Bronchial epithelial cell (primary cell): ENCODE results near the gene ANKIB1. TPM values are rescaled to one million over a fixed set of nuclear protein-coding genes. Genes with fewer than 3 reads are reported as not detected.
A peak's percentile ranks its signal among the peaks of the same experiment; 100 is the strongest.

Experiments used
- DNase-seq: peaks from one replicate; pipeline ENCODE4 v3.0.0-alpha.2; 2010; ENCODE audit warnings: low read depth
- FAIRE-seq: peaks from 2 replicates; lab custom pipeline; 2011; peaks lifted over from hg19 to GRCh38; lab: Jason Lieb, UNC
- H3K27me3 ChIP-seq: 2 replicates; pipeline ENCODE4 v1.5.1; 2011; ENCODE audit warnings: low read length; ENCODE audit not compliant: control insufficient read depth, insufficient read depth
- H3K36me3 ChIP-seq: 2 replicates; pipeline ENCODE4 v1.5.1; 2011; ENCODE audit warnings: low read length; ENCODE audit not compliant: control insufficient read depth, insufficient read depth
- H3K4me3 ChIP-seq: 2 replicates; pipeline ENCODE4 v1.5.1; 2011; ENCODE audit warnings: mild to moderate bottlenecking, low read depth, low read length, control low read depth
- CTCF ChIP-seq: IDR thresholded peaks from 2 replicates; pipeline ENCODE4 v1.5.1; 2011; ENCODE audit warnings: mild to moderate bottlenecking, moderate library complexity, low read length, control low read depth, inconsistent platforms; ENCODE audit not compliant: insufficient read depth, severe bottlenecking
- total RNA-seq: library from RNA; depleted of rRNA; stranded (reverse); fragments of >200 nt; gene quantifications from 2 replicates; pipeline ENCODE4 v1.2.1, GENCODE V29; 2014

The ANKIB1 gene
- total RNA-seq, 1 donor from 2014 or later = 42.1 TPM

DNA sequence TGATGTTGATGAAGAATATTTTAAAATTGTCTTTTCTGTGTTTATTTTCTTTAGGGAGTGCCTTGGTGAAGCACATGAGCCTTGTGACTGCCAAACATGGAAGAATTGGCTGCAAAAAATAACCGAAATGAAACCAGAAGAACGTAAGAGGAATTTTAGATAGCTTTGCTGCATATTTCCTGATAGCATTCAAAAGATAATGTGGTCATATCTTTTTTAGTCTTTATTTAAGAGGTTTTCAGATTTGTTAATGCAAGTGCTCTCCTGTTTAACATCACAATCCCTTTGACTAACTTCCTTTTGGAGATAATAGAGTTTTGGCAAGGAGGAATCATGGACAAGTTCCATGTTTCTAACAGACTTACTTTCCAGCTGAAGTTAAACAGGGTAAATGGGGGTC is 116.4 kb downstream of the ANKIB1 start:
- DNase-seq = no peak
- Histone ChIP-seq H3K36me3 (peaks cover 2% of the 10 kb centered on the region), H3K27me3 (no peaks in the 10 kb centered on the region), H3K4me3 (no peak overlapping the region)
- no peak for TF ChIP-seq CTCF
- FAIRE-seq = no peak

GRCh38 chr7:92366730-92367129 is 121.0 kb downstream of the ANKIB1 start:
- H3K27me3 ChIP-seq = no peaks in the 10 kb centered on the region
- H3K4me3 ChIP-seq = no peak overlapping the region
- peaks cover 2% of the 10 kb centered on the region for H3K36me3 ChIP-seq
- no peak for FAIRE-seq
- TF ChIP-seq CTCF = no peak
- peak; percentile 2 for DNase-seq

GRCh38 chr7:92368741-92369140 is 123.0 kb downstream of the ANKIB1 start:
- no peaks in the 10 kb centered on the region for H3K27me3 ChIP-seq
- no peak for TF ChIP-seq CTCF
- no peaks in the 10 kb centered on the region for H3K36me3 ChIP-seq
- no peak overlapping the region for H3K4me3 ChIP-seq
- FAIRE-seq (no peak), DNase-seq (no peak)

- no peak for TF ChIP-seq CTCF
- Histone ChIP-seq H3K36me3 (no peaks in the 10 kb centered on the region), H3K27me3 (no peaks in the 10 kb centered on the region), H3K4me3 (no peak overlapping the region)
- DNase-seq (no peak), FAIRE-seq (no peak)
Observed at GRCh38 chr7:92375013-92375412, 129.2 kb downstream of the ANKIB1 start.

DNA sequence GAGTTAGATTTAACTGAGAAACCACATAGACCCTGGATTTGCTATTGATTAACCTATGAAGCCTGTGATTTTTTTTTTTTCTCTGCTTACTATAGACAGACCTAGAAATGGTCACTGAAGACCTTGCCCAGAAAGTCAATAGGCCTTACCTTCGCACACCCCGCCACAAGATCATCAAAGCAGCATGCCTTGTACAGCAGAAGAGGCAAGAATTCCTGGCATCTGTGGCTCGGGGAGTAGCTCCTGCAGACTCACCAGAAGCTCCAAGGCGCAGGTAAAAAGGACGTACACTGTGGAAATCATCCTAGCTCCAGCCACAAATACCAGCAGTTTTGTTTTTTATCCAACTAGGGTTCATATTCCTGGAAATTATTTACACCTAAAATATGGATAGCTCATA is 145.3 kb downstream of the ANKIB1 start:
- Histone ChIP-seq H3K27me3 (no peaks in the 10 kb centered on the region), H3K4me3 (no peak overlapping the region), H3K36me3 (peaks cover 2% of the 10 kb centered on the region)
- FAIRE-seq (no peak), DNase-seq (no peak)
- no peak for TF ChIP-seq CTCF

DNA sequence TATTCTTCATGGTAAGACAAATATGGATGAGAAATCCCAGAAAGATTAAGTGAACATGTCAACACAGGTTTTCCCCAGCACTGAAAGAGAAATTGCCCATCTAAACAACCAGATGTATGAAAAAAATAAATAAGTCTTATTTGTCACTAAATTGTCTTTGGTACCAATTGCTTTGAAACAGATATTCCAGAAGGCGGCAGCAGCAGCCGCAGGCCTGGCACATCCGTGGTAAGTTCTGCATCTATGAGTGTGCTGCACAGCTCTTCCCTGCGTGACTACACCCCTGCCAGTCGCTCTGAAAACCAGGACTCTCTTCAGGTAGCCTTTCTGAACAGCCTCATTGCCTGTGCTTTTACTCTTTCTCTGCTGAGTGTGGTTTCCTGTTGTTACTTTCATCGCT is 151.8 kb downstream of the ANKIB1 start:
- DNase-seq (no peak), FAIRE-seq (no peak)
- no peak for TF ChIP-seq CTCF
- no peaks in the 10 kb centered on the region for H3K27me3 ChIP-seq
- H3K4me3 ChIP-seq = no peak overlapping the region
- peaks cover 9% of the 10 kb centered on the region for H3K36me3 ChIP-seq
